ENCODE results near the gene ZDHHC24. TPM values are rescaled to one million over a fixed set of nuclear protein-coding genes. Genes with fewer than 3 reads are reported as not detected.

ZDHHC24 gene
- total RNA-seq, 6 donors from 2014 or later, result 12.4 to 24.8 (median 14.1) TPM

DNA sequence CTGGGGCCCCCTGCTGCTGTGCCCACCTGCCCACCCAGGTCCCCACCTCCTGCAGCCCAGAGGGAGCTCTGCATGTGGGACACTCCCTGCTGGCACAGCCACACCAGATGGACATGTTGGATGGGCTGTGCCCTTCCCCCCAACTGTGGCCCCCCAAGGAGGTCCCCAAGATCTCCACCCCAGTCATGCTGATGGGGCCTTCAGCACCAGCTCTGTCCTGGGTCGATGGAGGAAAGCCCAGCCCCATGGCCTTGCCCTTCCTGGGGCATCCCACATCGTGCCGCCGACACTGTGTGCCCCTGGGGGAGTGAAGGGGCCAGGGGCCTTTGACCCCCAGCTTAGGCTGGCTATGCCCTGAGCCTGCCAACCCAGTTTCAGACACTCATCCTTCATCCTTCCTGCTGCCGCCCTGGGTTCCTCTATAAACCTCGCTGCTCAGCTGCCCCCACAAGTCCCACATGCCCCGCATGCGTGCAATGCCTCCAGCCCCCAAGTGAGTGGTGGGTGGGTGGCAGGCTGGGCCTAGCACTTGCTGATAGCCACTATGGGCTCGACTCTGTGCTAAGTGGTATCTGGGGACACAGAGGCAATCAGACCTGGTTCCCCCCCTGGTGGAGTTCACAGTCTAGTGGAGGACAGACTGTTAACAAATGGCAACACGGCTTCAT is 69.5 kb downstream of the ZDHHC24 start:
- Histone ChIP-seq H3K4me3 (no peak overlapping the region), H3K27ac (no peak overlapping the region), H3K9me3 (no peaks in the 10 kb centered on the region), H3K36me3 (peaks cover 0 to 43% (median 24%) of the 10 kb centered on the region in 4 donors), H3K4me1 (peaks cover 12 to 22% (median 17%) of the 10 kb centered on the region in 4 donors), H3K27me3 (no peaks in the 10 kb centered on the region)
- no peak for TF ChIP-seq POLR2A (IDR thresholded peaks at IDR 0.05)
- TF ChIP-seq, protein P1, sequence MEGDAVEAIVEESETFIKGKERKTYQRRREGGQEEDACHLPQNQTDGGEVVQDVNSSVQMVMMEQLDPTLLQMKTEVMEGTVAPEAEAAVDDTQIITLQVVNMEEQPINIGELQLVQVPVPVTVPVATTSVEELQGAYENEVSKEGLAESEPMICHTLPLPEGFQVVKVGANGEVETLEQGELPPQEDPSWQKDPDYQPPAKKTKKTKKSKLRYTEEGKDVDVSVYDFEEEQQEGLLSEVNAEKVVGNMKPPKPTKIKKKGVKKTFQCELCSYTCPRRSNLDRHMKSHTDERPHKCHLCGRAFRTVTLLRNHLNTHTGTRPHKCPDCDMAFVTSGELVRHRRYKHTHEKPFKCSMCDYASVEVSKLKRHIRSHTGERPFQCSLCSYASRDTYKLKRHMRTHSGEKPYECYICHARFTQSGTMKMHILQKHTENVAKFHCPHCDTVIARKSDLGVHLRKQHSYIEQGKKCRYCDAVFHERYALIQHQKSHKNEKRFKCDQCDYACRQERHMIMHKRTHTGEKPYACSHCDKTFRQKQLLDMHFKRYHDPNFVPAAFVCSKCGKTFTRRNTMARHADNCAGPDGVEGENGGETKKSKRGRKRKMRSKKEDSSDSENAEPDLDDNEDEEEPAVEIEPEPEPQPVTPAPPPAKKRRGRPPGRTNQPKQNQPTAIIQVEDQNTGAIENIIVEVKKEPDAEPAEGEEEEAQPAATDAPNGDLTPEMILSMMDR (IDR thresholded peaks at IDR 0.05), result no peak
- no peak for TF ChIP-seq EP300 (IDR thresholded peaks at IDR 0.05)
- TF ChIP-seq POLR2AphosphoS5 (IDR thresholded peaks at IDR 0.05), result no peak
- 77 to 84% methylated on average over 7 to 9 of the region's 10 CpGs for WGBS, 2 donors
- DNase-seq (peak in 1 of 2 donors; percentile 51), ATAC-seq (ENCODE audit: low FRiP score in 2 of 2) (no peak)

DNA sequence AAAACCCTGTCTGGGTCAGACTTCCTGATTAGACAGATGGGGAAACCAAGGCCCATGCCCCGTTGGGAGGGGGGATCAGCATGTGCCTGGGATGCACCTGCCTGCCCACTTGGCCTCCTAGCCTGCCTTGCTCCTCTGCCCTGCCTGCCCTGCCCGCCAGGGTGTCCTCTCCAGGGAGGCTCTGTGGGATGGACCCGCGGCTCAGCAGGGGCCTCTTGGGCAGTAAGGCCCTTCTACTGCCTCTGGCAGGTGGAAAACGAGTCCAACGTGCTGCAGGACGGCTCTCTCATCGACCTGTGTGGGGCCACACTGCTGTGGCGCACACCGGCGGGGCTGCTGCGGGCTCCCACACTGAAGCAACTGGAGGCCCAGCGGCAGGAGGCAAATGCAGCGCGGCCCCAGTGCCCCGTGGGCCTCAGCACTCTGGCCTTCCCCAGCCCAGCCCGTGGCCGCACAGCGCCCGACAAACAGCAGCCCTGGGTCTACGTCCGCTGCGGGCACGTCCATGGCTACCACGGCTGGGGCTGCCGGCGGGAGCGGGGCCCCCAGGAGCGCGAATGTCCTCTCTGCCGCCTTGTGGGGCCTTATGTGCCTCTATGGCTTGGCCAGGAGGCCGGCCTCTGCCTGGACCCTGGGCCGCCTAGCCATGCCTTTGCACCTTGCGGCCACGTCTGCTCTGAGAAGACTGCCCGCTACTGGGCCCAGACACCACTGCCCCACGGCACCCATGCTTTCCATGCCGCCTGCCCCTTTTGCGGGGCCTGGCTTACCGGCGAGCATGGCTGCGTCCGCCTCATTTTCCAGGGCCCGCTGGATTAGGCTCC is 70.3 kb downstream of the ZDHHC24 start:
- Histone ChIP-seq H3K4me1 (peaks cover 5 to 15% (median 10%) of the 10 kb centered on the region in 4 donors), H3K9me3 (no peaks in the 10 kb centered on the region), H3K27me3 (no peaks in the 10 kb centered on the region), H3K36me3 (peaks cover 0 to 46% (median 24%) of the 10 kb centered on the region in 4 donors), H3K27ac (no peak overlapping the region), H3K4me3 (no peak overlapping the region)
- TF ChIP-seq POLR2A (IDR thresholded peaks at IDR 0.05) (no peak), EP300 (IDR thresholded peaks at IDR 0.05) (no peak)
- TF ChIP-seq, protein P1 (IDR thresholded peaks at IDR 0.05), result no peak
- DNase-seq (peak in 1 of 2 donors; percentile 83), ATAC-seq (ENCODE audit: low FRiP score in 2 of 2) (no peak)
- 94% methylated on average over 14 to 34 of the region's 44 CpGs for WGBS, 2 donors

DNA sequence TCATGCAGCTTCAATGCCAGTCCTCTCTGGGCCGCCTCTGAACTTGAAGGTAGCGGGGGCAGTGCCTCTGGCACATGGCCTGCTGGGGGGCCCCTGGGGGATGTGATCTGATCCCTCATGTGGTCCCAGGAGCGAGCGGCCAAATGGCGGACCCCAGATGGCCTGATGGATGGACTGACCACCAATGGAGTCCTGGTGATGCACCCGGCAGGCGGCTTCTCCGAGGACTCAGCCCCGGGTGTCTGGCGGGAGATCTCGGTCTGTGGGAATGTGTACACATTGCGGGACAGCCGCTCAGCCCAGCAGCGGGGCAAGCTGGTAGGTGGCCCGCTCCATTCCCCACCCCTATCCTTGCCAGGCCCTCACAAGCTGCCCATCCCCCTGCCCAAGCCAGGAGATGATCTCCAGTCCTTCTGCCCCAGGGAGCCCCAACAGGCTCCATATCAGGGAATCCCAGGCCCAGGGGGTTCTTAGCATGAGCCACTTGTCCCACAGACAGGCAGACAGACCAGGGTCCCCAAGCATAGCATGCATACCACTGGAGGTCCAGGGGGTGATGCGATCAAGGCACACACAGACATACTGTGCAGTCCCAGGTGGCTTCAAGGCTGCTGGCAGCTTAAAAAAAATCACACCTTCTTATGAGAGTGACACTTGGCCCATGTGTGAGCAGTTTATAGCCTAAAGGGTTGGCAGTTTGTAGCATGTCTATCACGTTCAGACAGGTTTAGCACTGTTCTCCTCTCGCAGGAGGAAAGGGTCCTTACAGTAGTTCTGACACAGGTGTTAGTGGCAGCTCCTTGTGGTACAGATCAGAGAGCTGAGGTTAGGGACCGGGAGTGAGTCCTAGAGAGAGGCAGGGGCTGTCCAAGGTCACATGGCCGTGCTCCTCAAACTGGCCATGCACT is 72.0 kb downstream of the ZDHHC24 start:
- WGBS, 2 donors, result 87 to 93% methylated on average over 8 to 11 of the region's 20 CpGs
- DNase-seq (peak in 1 of 2 donors; percentile 70), ATAC-seq (ENCODE audit: low FRiP score in 2 of 2) (no peak)
- Histone ChIP-seq H3K36me3 (peaks cover 0 to 46% (median 24%) of the 10 kb centered on the region in 4 donors), H3K4me3 (no peak overlapping the region), H3K9me3 (no peaks in the 10 kb centered on the region), H3K27ac (no peak overlapping the region), H3K27me3 (no peaks in the 10 kb centered on the region), H3K4me1 (peaks cover under 1 to 4% (median 1%) of the 10 kb centered on the region in 4 donors)
- TF ChIP-seq POLR2AphosphoS5 (IDR thresholded peaks at IDR 0.05), result no peak
- TF ChIP-seq EP300 (IDR thresholded peaks at IDR 0.05), result no peak
- no peak for TF ChIP-seq POLR2A (IDR thresholded peaks at IDR 0.05)
- TF ChIP-seq, protein P1 (IDR thresholded peaks at IDR 0.05), result no peak

DNA sequence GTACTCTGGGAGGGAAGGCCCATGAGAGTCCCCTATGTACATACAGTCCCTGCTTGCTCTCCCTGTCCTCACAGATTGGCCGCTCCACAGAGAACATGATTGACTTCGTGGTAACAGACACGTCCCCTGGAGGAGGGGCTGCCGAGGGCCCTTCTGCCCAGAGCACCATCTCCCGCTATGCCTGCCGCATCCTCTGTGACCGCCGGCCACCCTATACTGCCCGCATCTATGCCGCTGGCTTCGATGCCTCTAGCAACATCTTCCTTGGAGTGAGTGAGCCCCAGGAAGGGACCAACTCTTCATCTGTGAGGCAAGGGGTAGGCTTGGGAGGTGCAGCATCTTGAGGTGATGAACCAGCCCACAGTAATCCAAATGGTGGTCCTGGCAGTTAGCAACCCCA is 72.7 kb downstream of the ZDHHC24 start:
- Histone ChIP-seq H3K27me3 (no peaks in the 10 kb centered on the region), H3K36me3 (peaks cover 0 to 46% (median 24%) of the 10 kb centered on the region in 4 donors), H3K4me3 (no peak overlapping the region), H3K27ac (no peak overlapping the region), H3K4me1 (peaks cover under 1 to 3% (median 2%) of the 10 kb centered on the region in 4 donors), H3K9me3 (no peaks in the 10 kb centered on the region)
- ATAC-seq (ENCODE audit: low FRiP score in 2 of 2) (no peak), DNase-seq (no peak)
- 94 to 97% methylated on average over 11 of the region's 11 CpGs for WGBS, 2 donors
- TF ChIP-seq, protein P1 (IDR thresholded peaks at IDR 0.05), result no peak
- no peak for TF ChIP-seq POLR2AphosphoS5 (IDR thresholded peaks at IDR 0.05)
- no peak for TF ChIP-seq EP300 (IDR thresholded peaks at IDR 0.05)
- TF ChIP-seq POLR2A (IDR thresholded peaks at IDR 0.05), result no peak
